ENCODE results near the gene ZNF688. TPM values are rescaled to one million over a fixed set of nuclear protein-coding genes. Genes with fewer than 3 reads are reported as not detected.

Gene ZNF688
- total RNA-seq, 4 donors from 2014 or later: 9.6 to 27.1 (median 12.5) TPM

- Histone ChIP-seq H3K36me3 (no peaks in the 10 kb centered on the region), H3K27ac (peak overlapping the region in 1 of 2 donors; percentile 17), H3K27me3 (no peaks in the 10 kb centered on the region), H3K4me1 (peaks cover 0 to 6% of the 10 kb centered on the region in 2 donors), H3K9me3 (no peaks in the 10 kb centered on the region), H3K4me3 (no peak overlapping the region)
- no peak for TF ChIP-seq CTCF (IDR thresholded peaks at IDR 0.05)
- TF ChIP-seq POLR2A (IDR thresholded peaks at IDR 0.05): no peak
- intact Hi-C loops (cut with DNase I; ENCODE audit: low total_unique reads): no loop called here
- DNase-seq: no peak
These were observed 42.6 kb downstream of the ZNF688 start for GRCh38 chr16:30528799-30529457.

GRCh38 chr16:30527635-30528178 lies 43.8 kb downstream of the ZNF688 start:
- peak overlapping the region; percentile 96 to 100 for H3K27ac ChIP-seq
- peak overlapping the region; percentile 17 to 91 for H3K4me3 ChIP-seq
- TF ChIP-seq POLR2A (IDR thresholded peaks at IDR 0.05) (no peak), CTCF (IDR thresholded peaks at IDR 0.05) (no peak)
- intact Hi-C loops (cut with DNase I; ENCODE audit: low total_unique reads): no loop called here
- no peaks in the 10 kb centered on the region for H3K27me3 ChIP-seq
- no peaks in the 10 kb centered on the region for H3K9me3 ChIP-seq
- H3K36me3 ChIP-seq: no peaks in the 10 kb centered on the region
- no peak for DNase-seq
- H3K4me1 ChIP-seq: peaks cover 0 to 6% of the 10 kb centered on the region in 2 donors

- Histone ChIP-seq H3K27ac (peak overlapping the region; percentile 96 to 100), H3K36me3 (no peaks in the 10 kb centered on the region), H3K27me3 (no peaks in the 10 kb centered on the region), H3K4me1 (peaks cover 0 to 6% of the 10 kb centered on the region in 2 donors), H3K9me3 (no peaks in the 10 kb centered on the region), H3K4me3 (peak overlapping the region; percentile 91 to 98)
- peak in 3 of 4 experiments; percentile 37 to 51 (median 37) for TF ChIP-seq CTCF (IDR thresholded peaks at IDR 0.05)
- peak in 1 of 2 donors; percentile 6 for TF ChIP-seq POLR2A (IDR thresholded peaks at IDR 0.05)
- DNase-seq: peak; percentile 98 to 99
- intact Hi-C loops (cut with DNase I; ENCODE audit: low total_unique reads): no loop called here
These were observed 44.5 kb downstream of the ZNF688 start for GRCh38 chr16:30526823-30527634.

- Histone ChIP-seq H3K4me1 (peaks cover 0 to 6% of the 10 kb centered on the region in 2 donors), H3K4me3 (peak within 1 kb of the TSS; percentile 91 to 98), H3K27ac (peak within 1 kb of the TSS; percentile 96 to 100), H3K27me3 (no peaks in the 10 kb centered on the region), H3K36me3 (no peaks in the 10 kb centered on the region), H3K9me3 (no peaks in the 10 kb centered on the region)
- peak; percentile 49 to 50 for DNase-seq
- intact Hi-C loops (cut with DNase I; ENCODE audit: low total_unique reads): no loop called here
- peak in 1 of 2 donors; percentile 21 for TF ChIP-seq POLR2A (IDR thresholded peaks at IDR 0.05)
- no peak for TF ChIP-seq CTCF (IDR thresholded peaks at IDR 0.05)
These were observed 45.2 kb downstream of the ZNF688 start, which contains the start of gene ZNF768 for GRCh38 chr16:30526137-30526822. Gene ZNF768, minus strand, starts transcription at chr16:30526566. Its CDS starts 153 bp downstream, at chr16:30526413.

All from uterus (tissue), 4 donors.